Spleen (tissue), 11 donors: ENCODE data around the gene PSG1. TPM values are rescaled to one million over a fixed set of nuclear protein-coding genes. Genes with fewer than 3 reads are reported as not detected.
"Not testable (repeated sequence)": the region's sequence is repeated elsewhere in the genome, so short reads cannot be mapped to it uniquely, and the experiment has no call there.

Source experiments
- DNase-seq: peaks from one replicate; pipeline ENCODE4 v3.0.0-alpha.2; 2020
- H3K27ac ChIP-seq, 8 donors: fragments of 200-600 bp; sonication (generic) in 7 of 8; 1 replicate in 4 of 8; 2 replicates in 4 of 8; pipeline versions ENCODE4 v1.5.0 to v1.8.0; 2016 to 2021; ENCODE audit warnings: inconsistent platforms in 4 of 8, mild to moderate bottlenecking in 4 of 8, moderate library complexity in 1 of 8
- H3K27me3 ChIP-seq, 7 donors: fragments of 200-600 bp; sonication (generic) in 6 of 7; replicated peaks in 1 of 7; 1 replicate in 4 of 7; 2 replicates in 3 of 7; pipeline versions ENCODE4 v1.5.0 to v1.8.0; 2016 to 2021; ENCODE audit warnings: inconsistent platforms in 3 of 7, mild to moderate bottlenecking in 1 of 7
- H3K36me3 ChIP-seq, 6 donors: fragments of 200-600 bp; sonication (generic) in 5 of 6; 1 replicate in 4 of 6; 2 replicates in 2 of 6; pipeline versions ENCODE4 v1.5.0 to v1.8.0; 2016 to 2021; ENCODE audit warnings: inconsistent platforms in 2 of 6
- H3K4me1 ChIP-seq, 6 donors: fragments of 200-600 bp; sonication (generic) in 5 of 6; 1 replicate in 3 of 6; 2 replicates in 3 of 6; pipeline versions ENCODE4 v1.5.0 to v1.8.0; 2016 to 2021; ENCODE audit warnings: inconsistent platforms in 3 of 6
- H3K4me3 ChIP-seq, 8 donors: fragments of 200-600 bp; sonication (generic) in 7 of 8; 1 replicate in 4 of 8; 2 replicates in 4 of 8; pipeline versions ENCODE4 v1.5.0 to v1.8.0; 2016 to 2021; ENCODE audit warnings: inconsistent platforms in 4 of 8, mild to moderate bottlenecking in 4 of 8, moderate library complexity in 2 of 8
- H3K9me3 ChIP-seq, 8 donors: fragments of 200-600 bp; sonication (generic) in 7 of 8; 1 replicate in 4 of 8; 2 replicates in 4 of 8; pipeline versions ENCODE4 v1.5.0 to v1.8.0; 2016 to 2021; ENCODE audit warnings: inconsistent platforms in 4 of 8
- CTCF ChIP-seq, 11 experiments: fragments of 200-600 bp in 7 of 11; fragments of 450-650 bp in 4 of 11; sonication (generic) in 4 of 11; IDR thresholded peaks in 8 of 11; conservative IDR thresholded peaks in 3 of 11; 1 replicate in 7 of 11; 2 replicates in 4 of 11; pipeline versions ENCODE4 v1.4.0 to v1.8.0; 2016 to 2021; ENCODE audit warnings: antibody characterized with exemption in 11 of 11, inconsistent platforms in 4 of 11, mild to moderate bottlenecking in 1 of 11
- POLR2A ChIP-seq, 3 donors: fragments of 450-650 bp; IDR thresholded peaks; one replicate each; pipeline ENCODE4 v1.5.1; 2017; ENCODE audit warnings: antibody characterized with exemption in 3 of 3, mild to moderate bottlenecking in 1 of 3
- POLR2AphosphoS5 ChIP-seq, 3 donors: sonication (generic); formaldehyde crosslinking; IDR thresholded peaks; one replicate each; pipeline ENCODE4 v1.5.1; 2017; ENCODE audit warnings: antibody characterized with exemption in 3 of 3
- WGBS, 5 donors: extraction: QIAGEN DNeasy Blood & Tissue Kit in 3 of 5; methylation state at CpG; one replicate each; pipeline versions ENCODE4 v1.1.5 to v1.1.7; 2013 to 2018; 5-methylcytosine and 5-hydroxymethylcytosine counted together
- intact Hi-C: fragments of 100-400 bp; cut with DNase I; formaldehyde crosslinking; loops from one replicate; pipeline ENCODE4 v1.15.0; 2023; ENCODE audit warnings: low total_unique reads
- polyA plus RNA-seq, 3 donors: library from polyadenylated mRNA; stranded (reverse); fragments of 200-250 nt; gene quantifications; one replicate each; pipeline ENCODE4 v1.2.1, GENCODE V29; 2013
- total RNA-seq, 7 donors: library from RNA; depleted of rRNA in 3 of 7; stranded (reverse); fragments of >200 nt in 3 of 7; fragmentation: NEBNext Ultra II Directional in 4 of 7; extraction: Animal tissue kit (Norgen Biotek cat#: 25700) in 4 of 7; gene quantifications; one replicate each; pipeline versions ENCODE4 v1.1.0 to v1.2.1, GENCODE V29; 2016 to 2021
- donor health status: healthy with polysubstance abuse.
- donor health status: DM: no; HTN: no; CAD: no; lungs with moderate emphysema.
- donor health status: DM: no; HTN: no; CAD: no.
- donor health status: Bipolar disorder and iron deficiency.
- donor health status: healthy.
- donor health status: DM: no; HTN: no; CAD: no.
- donor health status: DM: yes; HTN: yes; CAD: no.

The PSG1 gene
- total and polyA plus RNA-seq, 10 donors = not detected

- no peaks in the 10 kb centered on the region for H3K4me1 ChIP-seq
- intact Hi-C loops = no loop called here
- no peaks in the 10 kb centered on the region for H3K9me3 ChIP-seq
- no peaks in the 10 kb centered on the region for H3K27me3 ChIP-seq
- TF ChIP-seq POLR2A (IDR thresholded peaks at IDR 0.05) (no peak), POLR2AphosphoS5 (IDR thresholded peaks at IDR 0.05) (no peak), CTCF (IDR thresholded peaks at IDR 0.05 in 8 of 11, conservative IDR thresholded peaks at IDR 0.05 in 3 of 11) (no peak)
- H3K4me3 ChIP-seq = no peak overlapping the region
- no peak overlapping the region for H3K27ac ChIP-seq
- H3K36me3 ChIP-seq = no peaks in the 10 kb centered on the region
- DNase-seq = no peak
- 13 to 20% (median 17%) methylated on average over 2 to 3 of the region's 3 CpGs for WGBS, 5 donors
These were observed 40.2 kb upstream of the PSG1 start for GRCh38 chr19:42919757-42920079.

DNA sequence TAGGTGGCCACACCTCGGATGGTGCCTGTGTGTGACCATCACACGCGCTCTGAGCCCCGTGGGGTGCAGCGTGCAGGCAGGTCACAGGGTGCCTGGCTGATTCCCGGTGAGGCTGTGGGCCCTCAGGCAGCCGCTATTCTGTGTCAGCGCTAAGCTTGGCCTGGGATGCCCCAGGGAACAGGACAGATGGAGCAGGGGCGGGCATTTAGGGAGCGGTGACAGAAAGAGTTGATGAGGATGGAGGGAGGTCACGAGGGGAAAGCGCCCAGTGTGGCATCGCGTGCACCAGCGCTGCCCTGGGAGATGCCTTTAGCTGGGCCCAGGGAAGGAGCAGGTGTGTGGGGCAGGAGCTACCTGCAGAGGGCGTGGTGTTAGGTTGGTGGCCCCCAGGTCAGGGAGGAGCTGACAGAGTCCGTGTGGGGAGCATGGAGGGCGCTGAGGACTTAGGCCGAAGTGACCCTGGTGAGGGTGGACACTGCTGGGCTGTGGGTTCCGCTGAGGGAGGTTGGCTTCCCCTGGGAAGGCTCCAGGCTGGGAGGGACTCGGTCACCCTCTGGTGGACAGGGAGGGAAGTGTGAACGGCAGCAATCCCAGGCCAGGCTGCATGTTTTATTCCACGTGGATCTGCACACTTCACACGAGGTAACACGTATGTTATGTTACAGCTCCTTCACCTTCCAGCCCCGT, 39.7 kb upstream of the PSG1 start:
- H3K4me3 ChIP-seq, H3K36me3 ChIP-seq, H3K27me3 ChIP-seq, H3K27ac ChIP-seq, DNase-seq, H3K4me1 ChIP-seq, H3K9me3 ChIP-seq, intact Hi-C loops: not testable (repeated sequence)
- WGBS, 5 donors = 67 to 76% (median 73%) methylated on average over 24 to 26 of the region's 26 CpGs

- intact Hi-C loops, H3K36me3 ChIP-seq, H3K4me3 ChIP-seq, H3K27me3 ChIP-seq, DNase-seq, H3K4me1 ChIP-seq, H3K9me3 ChIP-seq, H3K27ac ChIP-seq: not testable (repeated sequence)
- WGBS, 5 donors = 70 to 76% (median 71%) methylated on average over 14 to 15 of the region's 15 CpGs
These were observed 39.0 kb upstream of the PSG1 start for GRCh38 chr19:42918377-42919069.

DNA sequence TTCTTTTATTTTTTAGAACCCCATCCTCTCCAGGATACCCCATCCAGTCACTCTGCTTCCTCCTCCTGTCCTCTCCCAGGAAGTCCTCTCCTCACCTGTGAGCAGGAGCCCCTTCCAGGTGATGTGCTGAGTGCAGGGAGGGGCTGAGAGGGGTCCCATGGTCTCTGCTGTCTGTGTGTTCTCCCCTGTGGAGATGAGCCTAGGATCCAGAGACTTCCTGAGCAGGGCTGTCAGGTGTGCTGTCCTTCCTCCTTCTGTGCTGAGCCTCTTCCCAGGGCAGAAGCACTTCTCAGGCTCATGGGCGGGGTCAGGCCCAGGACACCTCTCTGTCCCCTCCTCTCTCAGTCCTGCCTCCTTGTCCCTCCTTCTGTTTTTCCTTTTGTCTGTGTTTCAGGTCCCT, 38.1 kb upstream of the PSG1 start, which contains the start of gene PSG6:
TSS of gene PSG6 (minus strand) at position 261 of the 400 bp plus-strand sequence. CDS start at position 159, 102 bp downstream.
- H3K36me3 ChIP-seq, intact Hi-C loops, H3K4me1 ChIP-seq, H3K27me3 ChIP-seq, DNase-seq, H3K4me3 ChIP-seq, H3K9me3 ChIP-seq, H3K27ac ChIP-seq: not testable (repeated sequence)
- WGBS, 5 donors = 53 to 80% (median 62%) methylated on average over 1 of the region's 1 CpG

- H3K9me3 ChIP-seq, DNase-seq, H3K36me3 ChIP-seq, H3K27ac ChIP-seq, H3K4me3 ChIP-seq, H3K4me1 ChIP-seq, intact Hi-C loops, H3K27me3 ChIP-seq: not testable (repeated sequence)
- 68 to 84% (median 79%) methylated on average over 1 of the region's 1 CpG for WGBS, 5 donors
These were observed 37.4 kb upstream of the PSG1 start for GRCh38 chr19:42916931-42917330.

DNA sequence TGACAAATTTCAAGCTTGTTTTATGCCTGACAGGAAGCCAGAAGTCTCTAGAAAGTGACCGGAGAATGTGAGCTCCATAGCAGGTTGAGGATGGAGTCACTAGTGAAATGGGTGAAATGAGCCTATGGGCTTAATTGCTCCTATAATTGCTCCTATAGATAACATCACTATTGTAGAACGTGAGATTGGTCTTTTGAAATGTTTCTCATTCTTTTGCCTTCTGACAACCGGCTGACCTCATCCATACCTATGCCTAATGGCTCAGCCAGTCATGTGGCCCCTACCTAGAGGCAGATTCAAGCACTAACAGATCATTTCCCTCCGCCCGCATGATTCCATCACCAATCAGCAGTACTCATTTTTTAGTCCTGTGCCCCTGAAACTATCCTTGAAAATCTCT, 34.0 kb upstream of the PSG1 start:
- H3K4me3 ChIP-seq, H3K27me3 ChIP-seq, DNase-seq, intact Hi-C loops, H3K9me3 ChIP-seq, H3K36me3 ChIP-seq, H3K4me1 ChIP-seq, H3K27ac ChIP-seq: not testable (repeated sequence)
- WGBS, 5 donors = 83 to 90% (median 87%) methylated on average over 5 of the region's 5 CpGs

DNA sequence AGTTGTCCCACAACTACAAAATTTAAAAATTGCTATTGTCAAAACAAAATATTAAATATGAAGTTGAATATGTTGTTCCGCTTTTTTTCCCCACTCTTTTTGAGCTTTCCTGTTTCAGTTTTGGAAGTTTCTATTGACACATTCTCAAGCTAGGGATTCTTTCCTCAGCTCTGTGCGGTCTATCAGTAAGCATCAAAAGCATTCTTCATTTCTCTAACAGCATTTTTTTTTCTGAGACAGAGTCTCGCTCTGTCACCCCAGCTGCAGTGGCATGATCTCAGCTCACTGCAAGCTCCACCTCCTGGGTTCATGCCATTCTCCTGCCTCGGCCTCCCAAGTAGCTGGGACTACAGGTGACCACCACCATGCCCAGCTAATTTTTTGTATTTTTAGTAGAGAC, 33.4 kb upstream of the PSG1 start:
- H3K4me3 ChIP-seq, H3K4me1 ChIP-seq, H3K27ac ChIP-seq, intact Hi-C loops, DNase-seq, H3K9me3 ChIP-seq, H3K27me3 ChIP-seq, H3K36me3 ChIP-seq: not testable (repeated sequence)
- WGBS, 5 donors = 78 to 91% (median 88%) methylated on average over 4 of the region's 4 CpGs

GRCh38 chr19:42911731-42912130, 32.2 kb upstream of the PSG1 start:
- DNase-seq, H3K27ac ChIP-seq, H3K4me1 ChIP-seq, intact Hi-C loops, H3K36me3 ChIP-seq, H3K27me3 ChIP-seq, H3K4me3 ChIP-seq, H3K9me3 ChIP-seq: not testable (repeated sequence)
- 76 to 86% (median 78%) methylated on average over 5 of the region's 5 CpGs for WGBS, 5 donors

DNA sequence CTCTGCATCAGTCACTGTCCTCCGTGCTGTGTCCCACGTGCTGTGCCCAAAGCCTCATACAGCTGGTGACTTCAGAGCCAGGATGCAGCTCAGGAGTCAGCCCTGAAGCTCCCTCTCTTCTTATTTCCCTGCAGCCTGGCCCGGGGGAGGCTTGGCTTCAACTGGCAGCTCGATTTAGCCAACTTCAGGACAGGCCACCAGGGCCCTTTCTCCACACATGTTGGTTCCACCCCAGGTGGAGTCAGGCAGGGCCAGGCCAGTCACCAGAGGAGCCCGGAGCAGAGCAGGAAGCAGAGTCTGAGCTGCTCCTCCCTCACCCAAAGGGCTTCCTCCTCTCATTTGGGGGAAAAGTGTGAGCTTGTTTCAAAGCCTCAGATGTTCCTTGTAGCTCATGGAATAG, 26.6 kb upstream of the PSG1 start:
- DNase-seq, H3K4me3 ChIP-seq, H3K4me1 ChIP-seq, H3K9me3 ChIP-seq, intact Hi-C loops, H3K27ac ChIP-seq, H3K27me3 ChIP-seq, H3K36me3 ChIP-seq: not testable (repeated sequence)
- WGBS, 5 donors = 57 to 71% (median 63%) methylated on average over 4 to 5 of the region's 5 CpGs

DNA sequence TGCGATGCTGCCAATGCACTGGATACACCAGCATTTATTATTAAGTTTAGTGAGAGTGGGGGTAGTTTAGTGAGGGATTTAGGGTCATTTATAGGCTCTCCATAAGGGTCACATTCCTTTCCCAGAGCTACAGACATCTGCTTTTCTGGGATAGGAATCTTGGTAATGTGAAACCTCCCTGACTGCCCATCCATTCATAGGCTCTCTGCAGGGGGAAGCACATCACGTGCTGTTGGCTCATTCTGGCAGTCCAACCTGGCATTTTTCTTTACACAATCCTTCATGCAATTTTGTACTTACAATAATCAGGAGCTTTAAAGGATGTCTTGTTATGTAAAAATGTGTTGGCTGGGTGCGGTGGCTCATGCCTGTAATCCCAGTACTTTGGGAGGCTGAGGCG, 21.0 kb upstream of the PSG1 start:
- H3K4me3 ChIP-seq, H3K27ac ChIP-seq, intact Hi-C loops, H3K36me3 ChIP-seq, H3K4me1 ChIP-seq, DNase-seq: not testable (repeated sequence)
- Histone ChIP-seq H3K9me3 (peaks cover 0 to 17% (median 4%) of the 10 kb centered on the region in 8 donors), H3K27me3 (peaks cover 0 to 13% (median 0%) of the 10 kb centered on the region in 7 donors)
- WGBS, 5 donors = 76 to 83% (median 80%) methylated on average over 4 of the region's 4 CpGs
